AG09319 (cell line): ENCODE results near the gene CCDC92.
"Not testable (repeated sequence)": the region's sequence is repeated elsewhere in the genome, so short reads cannot be mapped to it uniquely, and the experiment has no call there.

Experiments used
- DNase-seq: peaks from one replicate; pipeline ENCODE4 v3.0.0-alpha.2; 2010; ENCODE audit warnings: low read depth; ENCODE audit errors: extremely low read depth
- CTCF ChIP-seq: IDR thresholded peaks from 2 replicates; pipeline ENCODE4 v1.5.1; 2011; ENCODE audit warnings: low read depth, mild to moderate bottlenecking, inconsistent platforms, low read length, moderate library complexity

The CCDC92 gene

GRCh38 chr12:123923927-123924326 lies 48.7 kb downstream of the CCDC92 start:
- TF ChIP-seq CTCF = no peak
- no peak for DNase-seq

- TF ChIP-seq CTCF = no peak
- DNase-seq = no peak
These were observed 49.6 kb downstream of the CCDC92 start for GRCh38 chr12:123923038-123923437.

GRCh38 chr12:123919980-123920360 lies 52.7 kb downstream of the CCDC92 start:
- TF ChIP-seq CTCF = no peak
- DNase-seq = peak; percentile 28

GRCh38 chr12:123917337-123917850 lies 55.2 kb downstream of the CCDC92 start:
- DNase-seq = no peak
- no peak for TF ChIP-seq CTCF

GRCh38 chr12:123916729-123917128 lies 55.9 kb downstream of the CCDC92 start:
- DNase-seq = no peak
- TF ChIP-seq CTCF = no peak

GRCh38 chr12:123914726-123915333 lies 57.8 kb downstream of the CCDC92 start:
- DNase-seq = no peak
- no peak for TF ChIP-seq CTCF

- no peak for DNase-seq
- TF ChIP-seq CTCF = no peak
These were observed 59.9 kb downstream of the CCDC92 start for GRCh38 chr12:123912415-123913380.

GRCh38 chr12:123911672-123912409 lies 60.8 kb downstream of the CCDC92 start:
- not testable (repeated sequence) for DNase-seq
